SW 1271 (cell line): Measurements from ENCODE around the gene CASP12.

Experiments
- DNase-seq, 2 experiments: peaks; one replicate each; lab custom pipeline; 2025; lab: John Stamatoyannopoulos, UW

Gene CASP12

DNA sequence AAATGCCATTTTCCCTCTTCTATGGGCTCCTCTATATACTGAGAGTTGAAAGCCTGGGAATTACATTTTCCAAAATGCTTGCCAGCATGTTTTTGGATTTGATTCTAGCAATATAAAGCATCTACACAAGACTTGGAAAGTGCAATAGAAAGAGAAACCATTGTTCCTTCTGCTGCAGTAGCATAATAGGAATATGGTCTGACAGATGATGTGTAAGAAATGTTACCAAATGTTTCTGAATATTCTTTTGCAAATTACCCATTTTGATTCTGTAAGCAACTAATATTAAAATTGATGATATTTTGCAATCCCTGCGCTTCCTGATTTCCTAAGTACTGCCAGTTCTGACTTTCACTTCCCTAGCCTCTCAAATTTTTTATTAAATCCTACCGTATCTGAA lies 61.6 kb downstream of the CASP12 start:
- DNase-seq, result no peak
